Measurements from ENCODE around the gene IFIT5. TPM values are rescaled to one million over a fixed set of nuclear protein-coding genes. Genes with fewer than 3 reads are reported as not detected.
A peak's percentile ranks its signal among the peaks of the same experiment; 100 is the strongest.

IFIT5 gene
- total RNA-seq, 1 experiment from 2014 or later: 10.7 TPM

- Histone ChIP-seq H2AFZ (ENCODE audit: low read length) (no peak overlapping the region), H4K20me1 (ENCODE audit: low read length) (no peaks in the 10 kb centered on the region), H3K4me2 (ENCODE audit: low read length) (no peak overlapping the region), H3K36me3 (ENCODE audit: low read depth, low read length) (no peaks in the 10 kb centered on the region), H3K27ac (ENCODE audit: low read length) (no peak overlapping the region), H3K9ac (ENCODE audit: low read length) (no peak overlapping the region), H3K4me3 (ENCODE audit: low read length) (no peak overlapping the region), H3K27me3 (ENCODE audit: low read length) (no peaks in the 10 kb centered on the region), H3F3A (ENCODE audit: low read length, unreplicated experiment) (no peaks in the 10 kb centered on the region), H3K4me1 (ENCODE audit: insufficient read depth, low read length) (peaks cover 36% of the 10 kb centered on the region), H3K79me2 (ENCODE audit: low read length) (no peaks in the 10 kb centered on the region), H3K9me2 (replicated peaks; ENCODE audit: low read length) (no peaks in the 10 kb centered on the region), H3K9me3 (ENCODE audit: low read length) (no peaks in the 10 kb centered on the region)
- ATAC-seq (no peak), DNase-seq (no peak)
- ChIA-PET CTCF (no interaction called here), POLR2A (ENCODE audit: unreplicated experiment) (no interaction called here)
- TF ChIP-seq EZH2 (IDR thresholded peaks at IDR 0.05; ENCODE audit: low read length, unreplicated experiment): no peak
- no peak for TF ChIP-seq EZH2phosphoT487 (IDR thresholded peaks at IDR 0.05; ENCODE audit: borderline replicate concordance, low read length)
- no peak for TF ChIP-seq CTCF (conservative IDR thresholded peaks at IDR 0.05; ENCODE audit: low read depth, low read length)
- intact Hi-C loops (cut with micrococcal nuclease): loop anchor here (5.0 kb wide), 1 partner anchor 273 kb away; the partner anchor contains the start of gene KIF20B
- BruUV-seq (replicated peaks): no TSS peak
These were observed 14.5 kb downstream of the IFIT5 start for GRCh38 chr10:89428877-89429276.

- Histone ChIP-seq H3K9me2 (replicated peaks; ENCODE audit: low read length) (no peaks in the 10 kb centered on the region), H3F3A (ENCODE audit: low read length, unreplicated experiment) (no peaks in the 10 kb centered on the region), H3K4me1 (ENCODE audit: insufficient read depth, low read length) (peaks cover 29% of the 10 kb centered on the region), H3K79me2 (ENCODE audit: low read length) (no peaks in the 10 kb centered on the region), H3K4me2 (ENCODE audit: low read length) (peak overlapping the region; percentile 48; the same call in 1 of the 2 replicates), H2AFZ (ENCODE audit: low read length) (0 out of 2 replicates have a peak overlapping the region, but pooled peaks have one; percentile 14), H3K9me3 (ENCODE audit: low read length) (no peaks in the 10 kb centered on the region), H3K27me3 (ENCODE audit: low read length) (no peaks in the 10 kb centered on the region), H4K20me1 (ENCODE audit: low read length) (no peaks in the 10 kb centered on the region), H3K9ac (ENCODE audit: low read length) (no peak overlapping the region), H3K36me3 (ENCODE audit: low read depth, low read length) (no peaks in the 10 kb centered on the region), H3K4me3 (ENCODE audit: low read length) (no peak overlapping the region), H3K27ac (ENCODE audit: low read length) (no peak overlapping the region)
- ChIA-PET CTCF (no interaction called here), POLR2A (ENCODE audit: unreplicated experiment) (no interaction called here)
- no TSS peak for BruUV-seq (replicated peaks)
- DNase-seq: peak; percentile 89
- no peak for TF ChIP-seq EZH2 (IDR thresholded peaks at IDR 0.05; ENCODE audit: low read length, unreplicated experiment)
- TF ChIP-seq CTCF (conservative IDR thresholded peaks at IDR 0.05; ENCODE audit: low read depth, low read length): no peak
- TF ChIP-seq EZH2phosphoT487 (IDR thresholded peaks at IDR 0.05; ENCODE audit: borderline replicate concordance, low read length): no peak
- intact Hi-C loops (cut with micrococcal nuclease): no loop called here
- ATAC-seq: 0 out of 2 replicates have a peak, but pooled peaks have one; percentile 18
These were observed 17.6 kb downstream of the IFIT5 start for GRCh38 chr10:89431977-89432376.

GRCh38 chr10:89438525-89438924 is 24.2 kb downstream of the IFIT5 start:
- Histone ChIP-seq H3K36me3 (ENCODE audit: low read depth, low read length) (no peaks in the 10 kb centered on the region), H3K27me3 (ENCODE audit: low read length) (no peaks in the 10 kb centered on the region), H3K4me2 (ENCODE audit: low read length) (no peak overlapping the region), H4K20me1 (ENCODE audit: low read length) (no peaks in the 10 kb centered on the region), H3K27ac (ENCODE audit: low read length) (no peak overlapping the region), H3K9me3 (ENCODE audit: low read length) (no peaks in the 10 kb centered on the region), H3K9me2 (replicated peaks; ENCODE audit: low read length) (no peaks in the 10 kb centered on the region), H3K9ac (ENCODE audit: low read length) (no peak overlapping the region), H3K4me1 (ENCODE audit: insufficient read depth, low read length) (no peaks in the 10 kb centered on the region), H3K4me3 (ENCODE audit: low read length) (no peak overlapping the region), H3F3A (ENCODE audit: low read length, unreplicated experiment) (no peaks in the 10 kb centered on the region), H2AFZ (ENCODE audit: low read length) (no peak overlapping the region), H3K79me2 (ENCODE audit: low read length) (no peaks in the 10 kb centered on the region)
- DNase-seq: no peak
- no peak for ATAC-seq
- intact Hi-C loops (cut with micrococcal nuclease): no loop called here
- no TSS peak for BruUV-seq (replicated peaks)
- TF ChIP-seq CTCF (conservative IDR thresholded peaks at IDR 0.05; ENCODE audit: low read depth, low read length) (no peak), EZH2 (IDR thresholded peaks at IDR 0.05; ENCODE audit: low read length, unreplicated experiment) (no peak), EZH2phosphoT487 (IDR thresholded peaks at IDR 0.05; ENCODE audit: borderline replicate concordance, low read length) (no peak)
- CTCF ChIA-PET: no interaction called here
- POLR2A ChIA-PET (ENCODE audit: unreplicated experiment): no interaction called here
